GM18861 (cell line): Measurements from ENCODE around the gene CTNNBIP1.

ENCODE experiments used
- ATAC-seq: cut with Tn5 transposase; IDR thresholded peaks from one replicate; pipeline ENCODE4 v1.9.1; 2021; ENCODE audit not compliant: unreplicated experiment

CTNNBIP1 gene

GRCh38 chr1:9905010-9905409 lies 5.1 kb downstream of the CTNNBIP1 start:
- ATAC-seq, result no peak

- no peak for ATAC-seq
These were observed 5.5 kb downstream of the CTNNBIP1 start for GRCh38 chr1:9904596-9904995.

- no peak for ATAC-seq
These were observed 6.1 kb downstream of the CTNNBIP1 start for GRCh38 chr1:9903801-9904527.

GRCh38 chr1:9902060-9902452 lies 8.0 kb downstream of the CTNNBIP1 start:
- no peak for ATAC-seq

- ATAC-seq, result no peak
These were observed 8.7 kb downstream of the CTNNBIP1 start for GRCh38 chr1:9901148-9902059.

DNA sequence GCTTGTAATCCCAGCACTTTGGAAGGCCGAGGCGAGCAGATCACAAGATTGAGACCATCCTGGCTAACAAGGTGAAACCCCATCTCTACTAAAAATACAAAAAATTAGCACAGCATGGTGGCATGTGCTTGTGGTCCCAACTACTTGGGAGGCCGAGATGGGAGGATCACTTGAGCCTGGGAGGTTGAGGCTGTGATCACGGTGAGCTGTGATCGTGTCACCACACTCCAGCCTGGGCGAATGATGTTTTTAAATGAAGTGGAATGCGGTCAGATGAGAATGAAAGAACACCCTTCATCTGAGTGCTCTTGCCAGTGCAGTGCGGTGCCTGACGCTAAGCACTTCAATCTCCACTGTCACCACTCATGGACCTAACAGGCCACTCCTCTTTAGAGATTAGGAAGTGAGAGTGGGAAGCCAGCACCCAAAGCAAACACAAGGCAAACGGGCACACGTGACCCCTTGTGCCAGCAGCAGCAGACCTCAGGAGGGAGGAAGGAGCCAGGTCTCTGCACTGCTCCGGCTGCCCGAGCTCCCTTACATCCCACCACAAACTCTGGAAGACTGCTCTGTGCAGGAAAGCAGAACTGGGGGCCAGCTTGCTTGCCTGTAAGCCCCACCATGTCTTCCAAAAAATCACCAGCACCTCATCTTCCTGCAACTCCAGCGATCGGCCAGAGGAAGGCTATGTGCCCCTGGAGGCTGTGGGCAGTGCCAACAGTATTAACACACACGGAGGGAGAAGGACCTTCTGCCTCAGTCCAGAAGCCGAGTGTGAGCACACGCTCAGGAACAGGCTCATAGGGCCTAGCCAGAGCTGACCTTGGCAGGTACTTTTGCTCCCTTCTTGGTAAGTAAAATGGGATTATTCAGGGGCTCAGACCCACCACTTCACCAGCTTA lies 9.7 kb downstream of the CTNNBIP1 start:
- ATAC-seq, result no peak

DNA sequence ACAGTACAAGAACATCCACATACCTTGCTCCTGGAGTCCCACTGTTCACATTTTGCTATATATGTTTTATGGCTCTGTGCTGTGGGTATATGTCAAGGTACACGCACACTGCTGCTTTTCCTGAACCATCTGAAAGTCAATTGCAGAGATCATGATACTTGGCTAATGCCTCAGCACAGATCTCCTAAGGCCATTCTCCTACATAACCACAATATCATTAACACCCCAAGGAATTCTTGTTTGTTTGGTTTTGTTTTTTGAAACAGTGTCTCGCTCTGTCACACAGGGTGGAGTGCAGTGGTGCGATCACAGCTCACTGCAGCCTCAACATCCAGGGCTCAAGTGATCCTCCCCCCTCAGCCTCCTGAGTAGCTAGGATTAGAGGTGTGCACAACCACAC lies 16.0 kb downstream of the CTNNBIP1 start:
- no peak for ATAC-seq

DNA sequence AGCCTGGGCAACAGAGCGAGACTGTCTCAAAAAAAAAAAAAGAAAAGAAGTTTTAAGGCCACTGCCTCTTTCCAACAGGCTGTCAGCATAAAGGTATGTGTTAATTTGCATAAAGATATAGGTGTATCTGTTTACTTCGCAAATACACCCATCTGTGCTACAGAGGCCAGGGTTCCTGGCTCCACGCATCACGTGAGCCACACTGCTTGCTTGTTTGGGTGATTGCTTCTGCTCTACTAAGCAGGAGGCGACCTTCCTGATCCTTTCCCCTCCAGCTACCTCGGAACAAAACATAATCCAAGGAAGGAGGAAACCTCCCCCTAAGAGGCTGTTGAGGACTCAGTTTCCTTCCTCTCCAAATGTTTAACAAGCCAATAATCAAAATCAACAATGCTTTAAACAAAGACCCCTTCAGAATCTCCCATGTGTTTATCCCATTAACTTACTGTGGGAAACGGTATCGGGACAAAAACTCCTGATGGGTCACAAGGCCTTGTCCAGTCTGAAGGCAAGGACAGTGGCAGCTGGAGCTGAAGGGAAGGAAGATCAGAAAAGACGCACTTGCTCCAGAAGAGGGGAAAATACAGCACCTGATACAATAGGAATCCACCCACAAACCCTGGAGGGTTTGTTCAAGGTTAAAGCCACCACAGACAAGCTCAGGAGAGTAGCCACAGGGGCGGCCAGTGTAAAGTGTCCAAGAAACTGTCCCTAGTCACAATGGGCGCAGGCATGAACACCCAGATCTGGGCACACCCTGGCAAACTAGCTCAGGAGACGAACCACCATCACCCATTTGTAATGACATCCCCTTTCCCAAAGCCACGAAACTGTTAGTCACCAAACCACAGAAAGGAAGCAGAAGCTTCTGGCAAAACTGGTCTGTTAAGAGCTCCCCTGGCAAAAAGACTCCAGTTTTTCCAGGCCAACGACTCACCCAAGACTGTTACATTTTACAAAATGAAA lies 17.2 kb downstream of the CTNNBIP1 start:
- ATAC-seq, result no peak

- no peak for ATAC-seq
These were observed 18.9 kb downstream of the CTNNBIP1 start for GRCh38 chr1:9891207-9891606.

GRCh38 chr1:9890224-9890731 lies 19.8 kb downstream of the CTNNBIP1 start:
- ATAC-seq, result no peak

GRCh38 chr1:9889411-9889810 lies 20.7 kb downstream of the CTNNBIP1 start:
- no peak for ATAC-seq

DNA sequence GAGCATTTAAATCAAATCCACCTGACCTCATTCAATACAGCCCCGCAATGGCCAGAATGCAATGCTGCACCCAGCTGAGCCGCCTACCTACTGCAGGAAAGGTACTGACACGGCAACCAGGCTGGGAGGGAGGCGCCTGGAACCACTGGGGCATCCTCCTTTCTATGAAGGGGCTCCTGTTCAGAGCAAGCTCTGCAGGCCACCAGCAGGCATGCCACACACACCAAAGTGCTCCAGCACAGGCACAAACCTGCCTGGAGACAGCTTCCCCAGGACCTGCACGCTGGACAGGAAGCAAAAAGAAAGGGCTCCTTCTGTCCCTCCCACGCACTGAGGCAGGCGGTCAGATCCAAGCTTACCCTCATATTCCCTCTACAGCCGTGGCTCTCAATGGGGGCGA lies 21.2 kb downstream of the CTNNBIP1 start:
- ATAC-seq, result no peak

DNA sequence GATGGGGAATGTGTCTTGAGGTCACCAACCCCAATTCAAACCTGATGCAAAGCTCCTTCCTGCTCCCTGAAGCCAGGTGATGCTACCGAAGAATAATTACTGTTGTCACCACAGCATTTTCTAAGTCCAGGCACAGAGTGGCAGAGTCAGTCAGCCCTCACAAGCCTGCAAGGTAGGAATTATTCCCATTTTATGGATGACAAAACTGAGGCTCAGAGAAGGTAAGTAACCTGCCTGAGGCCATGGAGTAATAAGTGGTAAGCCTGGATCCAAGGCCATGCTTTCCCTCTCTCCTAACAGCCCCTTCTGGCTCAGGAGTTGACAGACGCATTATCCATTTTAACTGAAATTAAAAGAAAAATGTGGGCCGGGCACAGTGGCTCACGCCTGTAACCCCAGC lies 23.0 kb downstream of the CTNNBIP1 start:
- no peak for ATAC-seq

GRCh38 chr1:9886092-9886742 lies 23.9 kb downstream of the CTNNBIP1 start:
- ATAC-seq, result no peak

DNA sequence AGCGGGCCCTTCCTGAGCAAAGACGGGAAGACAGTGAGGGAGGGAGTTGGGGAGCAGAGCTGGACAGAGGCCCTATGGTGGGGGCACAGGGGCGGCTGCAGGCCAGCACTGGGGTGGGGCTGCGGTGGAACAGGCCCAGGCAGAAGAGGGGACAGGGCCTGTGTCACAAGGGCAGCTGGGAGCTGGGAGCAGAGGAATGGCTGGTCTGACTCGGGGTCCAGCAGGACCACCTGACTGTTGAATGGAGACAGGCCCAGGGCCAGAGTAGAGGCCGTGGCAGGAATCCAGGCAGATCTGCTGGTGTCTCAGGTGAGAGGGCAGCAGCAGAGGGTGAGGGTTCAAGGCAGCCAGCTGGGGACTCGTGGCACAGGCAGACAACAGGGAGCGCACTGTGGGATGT lies 25.3 kb downstream of the CTNNBIP1 start:
- ATAC-seq, result no peak

DNA sequence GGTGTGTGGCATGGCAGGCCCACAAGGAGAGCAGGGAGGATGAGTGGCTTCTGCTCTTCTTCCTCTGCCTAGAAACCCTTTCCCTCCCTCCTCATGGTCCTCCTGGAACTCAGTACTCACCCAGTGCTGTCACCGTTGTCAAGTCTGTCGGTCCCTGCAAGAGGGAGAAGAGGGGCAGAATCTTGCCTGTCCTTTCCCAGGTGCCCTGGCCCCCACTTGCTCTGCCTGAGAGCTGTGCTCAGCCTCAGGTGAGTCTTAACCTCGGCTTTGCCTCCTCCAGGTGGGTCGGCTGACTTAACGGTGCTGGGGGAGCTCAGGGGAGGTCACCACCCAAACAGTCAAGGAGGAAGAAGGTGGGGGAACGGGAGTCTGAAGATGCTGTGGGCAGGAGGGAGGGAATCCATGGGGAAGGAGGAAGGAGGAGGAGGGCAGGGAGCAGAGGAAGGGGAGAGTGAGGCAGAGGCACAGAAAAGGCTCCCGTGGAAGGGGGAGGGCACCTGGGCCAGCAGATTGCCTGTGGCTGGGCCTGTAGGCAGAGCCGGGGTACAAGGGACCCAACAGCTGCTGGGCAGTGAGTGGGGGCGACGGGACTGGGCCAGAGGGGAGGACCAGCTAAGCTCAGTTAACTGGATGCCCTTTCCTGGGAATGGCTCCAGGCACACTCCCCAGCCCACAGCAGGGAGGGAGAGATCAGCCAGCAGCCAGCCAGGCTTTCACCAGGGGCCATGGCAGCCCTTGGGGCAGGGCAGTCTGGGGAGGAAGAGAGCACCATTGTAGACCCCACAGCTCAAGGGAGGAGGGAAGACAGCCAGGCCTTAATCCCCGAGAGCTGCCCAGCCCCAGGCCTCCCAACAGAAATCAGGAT lies 26.3 kb downstream of the CTNNBIP1 start:
- no peak for ATAC-seq

GRCh38 chr1:9882945-9883303 lies 27.1 kb downstream of the CTNNBIP1 start:
- ATAC-seq, result no peak

- no peak for ATAC-seq
These were observed 27.6 kb downstream of the CTNNBIP1 start for GRCh38 chr1:9882296-9882944.
